ENCODE results near the gene DENR. TPM values are rescaled to one million over a fixed set of nuclear protein-coding genes. Genes with fewer than 3 reads are reported as not detected.

DENR gene
- total and polyA plus RNA-seq, 2 of the 13 experiments (the other 11 are each of a cell fraction or from before 2014, with no cell fraction given), result 30.0 to 59.1 TPM

- TF ChIP-seq HNF4G (IDR thresholded peaks at IDR 0.05; ENCODE audit: borderline replicate concordance, low read depth, low read length), result peak; percentile 95
- TF ChIP-seq HNF4G (CRISPR knock-in tag; IDR thresholded peaks at IDR 0.05; ENCODE audit: borderline replicate concordance, low read depth), result peak; percentile 88; the same call in 1 of the 2 replicates
- no peak for TF ChIP-seq ZNF891 (CRISPR knock-in tag; IDR thresholded peaks at IDR 0.05)
- no peak for TF ChIP-seq ZNF589 (CRISPR knock-in tag; conservative IDR thresholded peaks at IDR 0.05)
- no peak for TF ChIP-seq SUZ12 (IDR thresholded peaks at IDR 0.05; ENCODE audit: low read depth, low read length)
- TF ChIP-seq ZNF792 (CRISPR knock-in tag; IDR thresholded peaks at IDR 0.05), result 0 out of 2 replicates have a peak, but pooled peaks have one; percentile 70
- TF ChIP-seq POLR2A (IDR thresholded peaks at IDR 0.05; ENCODE audit: insufficient read depth in 1 of 2, low read depth in 2 of 2, low read length in 2 of 2), result no peak
- TF ChIP-seq ZNF430 (CRISPR knock-in tag; IDR thresholded peaks at IDR 0.05), result peak; percentile 47; the same call in 1 of the 2 replicates
- no peak for TF ChIP-seq PAWR (CRISPR knock-in tag; IDR thresholded peaks at IDR 0.05; ENCODE audit: borderline replicate concordance)
- TF ChIP-seq GZF1 (CRISPR knock-in tag; IDR thresholded peaks at IDR 0.05), result no peak
- no peak for TF ChIP-seq SP1 (IDR thresholded peaks at IDR 0.05)
- TF ChIP-seq SP1 (CRISPR knock-in tag; IDR thresholded peaks at IDR 0.05), result no peak
- peak; percentile 61 for TF ChIP-seq IKZF5 (CRISPR knock-in tag; IDR thresholded peaks at IDR 0.05)
- no peak for TF ChIP-seq ZBED4 (CRISPR knock-in tag; IDR thresholded peaks at IDR 0.05; ENCODE audit: borderline replicate concordance)
- TF ChIP-seq ZBTB26 (CRISPR knock-in tag; IDR thresholded peaks at IDR 0.05; ENCODE audit: borderline replicate concordance), result no peak
- TF ChIP-seq CERS6 (CRISPR knock-in tag; IDR thresholded peaks at IDR 0.05), result no peak
- no peak for TF ChIP-seq CHD4 (IDR thresholded peaks at IDR 0.05; ENCODE audit: borderline replicate concordance, low read length)
- TF ChIP-seq GFI1 (CRISPR knock-in tag; IDR thresholded peaks at IDR 0.05; ENCODE audit: borderline replicate concordance), result peak; percentile 46; the same call in 1 of the 2 replicates
- TF ChIP-seq AKNA (CRISPR knock-in tag; IDR thresholded peaks at IDR 0.05; ENCODE audit: borderline replicate concordance), result no peak
These were observed 31.5 kb upstream of the DENR start (continued) for GRCh38 chr12:122721057-122721545.
